H1 (cell line): Measurements from ENCODE around the gene OST4. TPM values are rescaled to one million over a fixed set of nuclear protein-coding genes. Genes with fewer than 3 reads are reported as not detected.

Experiments
- CREB1 ChIP-seq: IDR thresholded peaks from 2 replicates; pipeline ENCODE4 v1.6.1; 2012; ENCODE audit warnings: inconsistent platforms
- FOSL1 ChIP-seq: IDR thresholded peaks from 2 replicates; pipeline ENCODE4 v1.6.1; 2011; ENCODE audit warnings: mild to moderate bottlenecking, low read depth, low read length, moderate library complexity; ENCODE audit not compliant: insufficient read depth
- KDM1A ChIP-seq: fragments of 200-600, 300-600 bp; sonication (generic); IDR thresholded peaks from 2 replicates; pipeline ENCODE4 v1.7.1; 2016; ENCODE audit warnings: mild to moderate bottlenecking, low read length, borderline replicate concordance
- NANOG ChIP-seq: IDR thresholded peaks from 2 replicates; pipeline ENCODE4 v1.6.1; 2011; ENCODE audit warnings: low read length, low read depth, mild to moderate bottlenecking, inconsistent platforms; ENCODE audit not compliant: insufficient read depth, poor library complexity, severe bottlenecking
- POLR2AphosphoS5 ChIP-seq: IDR thresholded peaks from 2 replicates; pipeline ENCODE4 v1.6.1; 2011; ENCODE audit warnings: low read depth, low read length
- TEAD4 ChIP-seq: IDR thresholded peaks from 2 replicates; pipeline ENCODE4 v1.6.1; 2012; ENCODE audit warnings: low read depth, low read length, inconsistent platforms, mixed read lengths
- polyA plus RNA-seq, 7 experiments: library from polyadenylated mRNA; depleted of rRNA in 3 of 7; stranded (reverse) in 5 of 7; unstranded in 2 of 7; fragments of >200 nt in 5 of 7; fragments of 200-250 nt in 2 of 7; gene quantifications; 1 replicate in 5 of 7; 2 replicates in 1 of 7; 4 replicates in 1 of 7; pipeline versions ENCODE4 v1.2.1 to v1.2.3, GENCODE V29; 2011 to 2013; ENCODE audit warnings: missing spikeins in 2 of 7, mixed read lengths in 2 of 7
- total RNA-seq: library from RNA; stranded (reverse); fragmentation: NEBNext Ultra II Directional; extraction: Animal tissue kit (Norgen Biotek cat#: 25700); gene quantifications from 2 replicates; pipeline ENCODE4 v1.2.1, GENCODE V29; 2021
- TF ChIP-seq, protein P1 (sequence below), 3 experiments: IDR thresholded peaks; 1 replicate in 2 of 3; 2 replicates in 1 of 3; pipeline versions ENCODE4 v1.5.1 to v1.6.1; 2011; ENCODE audit warnings: low read length in 3 of 3, mild to moderate bottlenecking in 3 of 3, inconsistent platforms in 2 of 3, low read depth in 1 of 3, moderate library complexity in 1 of 3; ENCODE audit not compliant: insufficient read depth in 1 of 3; ENCODE audit errors: control extremely low read depth in 1 of 3

The OST4 gene
- total and polyA plus RNA-seq, 2 of the 8 experiments (the other 6 are each of a cell fraction or from before 2014, with no cell fraction given), result 225 to 865 TPM

- no peak for TF ChIP-seq KDM1A
- TF ChIP-seq FOSL1, result no peak
- TF ChIP-seq CREB1, result no peak
- TF ChIP-seq, protein P1, sequence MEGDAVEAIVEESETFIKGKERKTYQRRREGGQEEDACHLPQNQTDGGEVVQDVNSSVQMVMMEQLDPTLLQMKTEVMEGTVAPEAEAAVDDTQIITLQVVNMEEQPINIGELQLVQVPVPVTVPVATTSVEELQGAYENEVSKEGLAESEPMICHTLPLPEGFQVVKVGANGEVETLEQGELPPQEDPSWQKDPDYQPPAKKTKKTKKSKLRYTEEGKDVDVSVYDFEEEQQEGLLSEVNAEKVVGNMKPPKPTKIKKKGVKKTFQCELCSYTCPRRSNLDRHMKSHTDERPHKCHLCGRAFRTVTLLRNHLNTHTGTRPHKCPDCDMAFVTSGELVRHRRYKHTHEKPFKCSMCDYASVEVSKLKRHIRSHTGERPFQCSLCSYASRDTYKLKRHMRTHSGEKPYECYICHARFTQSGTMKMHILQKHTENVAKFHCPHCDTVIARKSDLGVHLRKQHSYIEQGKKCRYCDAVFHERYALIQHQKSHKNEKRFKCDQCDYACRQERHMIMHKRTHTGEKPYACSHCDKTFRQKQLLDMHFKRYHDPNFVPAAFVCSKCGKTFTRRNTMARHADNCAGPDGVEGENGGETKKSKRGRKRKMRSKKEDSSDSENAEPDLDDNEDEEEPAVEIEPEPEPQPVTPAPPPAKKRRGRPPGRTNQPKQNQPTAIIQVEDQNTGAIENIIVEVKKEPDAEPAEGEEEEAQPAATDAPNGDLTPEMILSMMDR (IDR thresholded peaks at IDR 0.05; ENCODE audit: control extremely low read depth in 1 of 3, insufficient read depth in 1 of 3, low read depth in 1 of 3, low read length in 3 of 3), result no peak
- TF ChIP-seq NANOG, result no peak
- no peak for TF ChIP-seq POLR2AphosphoS5
- no peak for TF ChIP-seq TEAD4
Observed at GRCh38 chr2:27069961-27070618, 1.4 kb downstream of the OST4 start (continued).
